DLD1 (cell line): ENCODE data around the gene DGKG.

ENCODE experiments used
- in situ Hi-C: cut with HindIII; loops from 2 replicates; pipeline ENCODE4 v1.10.0; 2017; ENCODE audit warnings: low sequenced_read_pairs

The DGKG gene

GRCh38 chr3:186368176-186368575 is 6.1 kb upstream of the DGKG start:
- in situ Hi-C loops: no loop called here

- in situ Hi-C loops: no loop called here
Observed at GRCh38 chr3:186367631-186368030, 5.6 kb upstream of the DGKG start.

- in situ Hi-C loops: no loop called here
Observed at GRCh38 chr3:186366206-186366605, 4.2 kb upstream of the DGKG start.

GRCh38 chr3:186365202-186365974 is 3.4 kb upstream of the DGKG start:
- in situ Hi-C loops: no loop called here

DNA sequence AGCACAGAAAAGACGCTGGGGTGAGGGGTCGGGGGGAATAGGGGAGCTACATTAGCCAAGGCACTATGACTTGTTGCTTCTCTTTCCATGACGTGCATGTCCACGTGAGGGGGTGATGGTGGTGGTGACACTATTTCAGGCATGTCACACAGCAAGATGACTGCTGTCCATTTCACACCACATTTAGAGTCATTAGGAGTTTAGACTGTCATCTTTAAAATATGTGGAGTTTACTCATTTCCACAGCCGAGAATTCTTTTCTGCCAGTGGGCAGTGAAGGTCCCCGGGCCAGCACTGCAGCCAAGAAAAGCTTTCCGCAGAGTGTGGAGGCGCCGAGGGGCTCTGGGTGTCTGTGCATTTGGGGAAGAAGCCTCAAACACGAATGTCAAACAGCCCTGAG is 954 bp upstream of the DGKG start:
- in situ Hi-C loops: no loop called here

- in situ Hi-C loops: no loop called here
Observed at GRCh38 chr3:186362537-186362842, 456 bp upstream of the DGKG start.

DNA sequence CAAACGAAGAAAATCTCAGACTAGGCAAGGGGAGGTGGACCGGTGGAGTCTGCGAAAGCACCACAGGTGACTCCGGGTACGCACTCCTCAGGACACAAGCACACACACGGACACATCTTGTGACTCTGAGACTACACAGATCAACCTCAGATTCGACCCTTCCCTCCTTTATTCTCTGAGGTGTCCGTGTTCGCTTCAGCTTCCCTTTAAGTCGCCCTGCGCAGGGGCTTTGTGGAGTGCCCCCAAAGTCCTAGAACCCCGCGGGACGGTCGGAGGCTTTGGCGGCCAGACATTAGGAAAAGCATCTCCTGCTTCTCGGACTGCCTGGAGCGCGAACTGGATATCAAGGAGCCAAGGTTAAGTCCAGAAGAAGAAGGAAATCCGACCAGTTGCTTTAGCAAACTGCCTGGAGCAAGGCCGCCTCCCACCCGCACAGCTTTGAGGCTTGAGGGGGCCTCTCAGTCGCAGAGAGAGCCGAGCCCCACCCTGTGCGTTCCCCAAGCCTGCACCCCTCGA is 730 bp downstream of the DGKG start:
- in situ Hi-C loops: no loop called here

- in situ Hi-C loops: no loop called here
Observed at GRCh38 chr3:186360779-186361178, 1.3 kb downstream of the DGKG start.

- in situ Hi-C loops: no loop called here
Observed at GRCh38 chr3:186359078-186359477, 3.0 kb downstream of the DGKG start.

DNA sequence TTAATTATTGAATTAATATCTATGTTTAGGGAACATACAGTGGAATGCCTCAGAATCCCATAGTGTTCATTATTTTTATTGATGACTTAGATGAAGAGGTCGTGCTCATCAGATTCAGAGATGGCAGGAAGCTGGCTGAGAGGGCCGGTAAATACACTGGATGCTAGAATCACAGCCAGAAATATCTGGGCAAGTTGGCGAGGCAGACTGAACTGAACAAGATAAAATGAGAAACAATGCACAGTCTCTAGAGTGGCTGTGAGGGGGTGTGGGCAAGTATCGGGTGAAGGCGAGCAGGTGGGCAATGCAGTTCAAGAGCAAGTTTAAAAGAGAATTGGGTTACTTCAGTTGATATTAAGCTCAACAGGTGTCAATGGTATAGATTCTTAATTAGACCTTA is 5.9 kb downstream of the DGKG start:
- in situ Hi-C loops: no loop called here

- in situ Hi-C loops: no loop called here
Observed at GRCh38 chr3:186354100-186354499, 7.9 kb downstream of the DGKG start.

DNA sequence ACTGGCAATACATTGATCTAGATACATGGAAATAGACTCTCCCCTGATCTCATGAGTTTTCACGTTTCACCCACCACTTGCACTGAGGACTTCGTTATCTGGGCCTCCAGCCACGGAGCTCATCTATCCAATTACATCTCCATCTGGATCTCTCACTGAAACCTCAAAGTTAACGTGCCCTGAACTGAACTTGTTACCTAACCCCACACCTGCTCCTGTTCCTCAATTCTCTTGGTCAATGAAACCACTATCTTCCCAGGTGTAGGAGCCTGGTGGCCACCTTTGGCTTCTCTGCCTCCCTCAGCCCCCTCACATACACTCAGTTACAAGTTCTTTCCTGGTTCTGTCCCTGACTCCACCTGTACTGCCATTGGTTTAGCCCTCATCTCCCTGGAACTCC is 9.7 kb downstream of the DGKG start:
- in situ Hi-C loops: no loop called here

DNA sequence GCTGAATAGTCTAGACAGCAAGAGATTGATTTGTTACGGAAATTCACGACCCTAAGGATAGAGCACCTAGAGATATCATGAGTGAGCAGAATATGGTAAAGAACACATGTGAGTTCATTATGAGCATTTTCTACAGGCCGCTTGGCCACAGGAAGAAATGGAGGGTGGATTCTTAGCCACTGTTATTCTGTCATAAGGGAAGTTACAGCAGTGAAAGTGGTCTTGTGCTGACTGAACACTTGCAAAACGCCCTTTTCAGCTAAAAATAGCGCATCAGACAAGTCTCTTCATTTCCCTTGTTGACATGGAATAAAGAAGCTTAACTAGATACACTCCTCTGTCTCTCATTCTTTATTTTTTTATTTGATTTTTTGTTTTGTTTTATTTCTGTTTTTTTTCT is 19.8 kb downstream of the DGKG start:
- in situ Hi-C loops: no loop called here

- in situ Hi-C loops: no loop called here
Observed at GRCh38 chr3:186340204-186340603, 21.8 kb downstream of the DGKG start.

DNA sequence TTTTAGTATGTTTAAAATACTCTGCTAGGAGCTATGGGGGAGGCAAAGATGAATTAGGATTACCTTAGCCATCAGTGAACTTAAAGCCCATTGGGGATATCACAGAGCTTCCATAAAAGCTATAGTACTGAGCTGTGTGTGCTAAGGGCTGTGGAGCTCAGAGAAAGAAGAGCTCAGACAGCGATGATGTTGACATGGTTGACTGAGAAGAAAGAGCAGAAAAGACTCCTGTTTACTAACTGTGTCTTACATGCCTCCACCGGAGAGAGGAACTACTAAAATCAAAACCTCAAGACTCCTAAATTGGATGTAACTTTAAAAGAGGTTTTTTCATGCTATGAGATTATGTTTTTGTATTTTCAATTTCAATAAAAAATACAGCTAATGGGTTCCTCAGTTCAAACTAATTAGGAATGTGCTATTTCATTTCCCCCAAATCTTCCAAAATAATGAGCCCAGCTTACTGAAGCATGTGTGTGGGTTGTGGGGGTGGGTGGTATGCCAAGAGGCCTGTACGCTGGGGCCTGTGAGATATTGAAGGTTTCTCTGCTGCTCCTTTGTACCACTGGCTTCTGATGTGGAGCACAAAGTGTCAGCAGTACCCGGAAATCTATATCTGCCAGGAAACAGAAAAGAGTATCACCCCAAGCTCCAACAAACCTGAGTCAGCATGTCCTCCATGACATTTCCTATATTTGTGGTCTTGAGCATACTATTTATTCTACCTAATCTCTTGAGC is 22.7 kb downstream of the DGKG start:
- in situ Hi-C loops: no loop called here

GRCh38 chr3:186333256-186333655 is 28.8 kb downstream of the DGKG start:
- in situ Hi-C loops: no loop called here

DNA sequence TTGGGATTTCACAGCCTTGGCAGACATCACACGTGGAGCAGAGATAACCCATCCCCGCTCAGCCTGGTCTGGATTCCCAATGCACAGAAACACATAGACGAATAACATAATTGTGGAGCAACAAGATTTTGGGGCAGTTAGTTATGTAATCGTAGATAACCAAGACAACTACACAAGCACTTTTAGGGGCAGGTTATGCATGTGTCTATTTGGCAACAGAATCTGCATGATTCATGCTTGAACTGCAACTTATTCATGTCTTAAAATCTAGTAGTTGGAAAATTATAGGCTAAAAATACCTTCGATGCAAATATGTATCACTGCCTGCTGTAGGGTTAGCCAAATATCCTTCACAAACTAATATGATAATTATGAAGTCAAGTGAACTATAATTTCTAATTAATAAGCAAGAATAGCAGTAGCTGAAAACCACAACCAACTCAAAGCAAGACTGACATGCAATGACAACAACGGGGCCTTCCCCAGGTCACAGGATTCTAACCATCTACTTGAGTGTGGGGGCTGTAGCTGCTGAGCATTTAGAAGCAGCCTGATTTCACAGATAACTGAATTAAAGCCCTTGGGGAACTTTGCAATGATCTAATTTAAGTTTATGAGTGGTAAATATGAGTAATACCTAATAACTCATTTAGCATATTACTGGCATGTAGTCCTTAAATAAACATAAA is 31.1 kb downstream of the DGKG start:
- in situ Hi-C loops: no loop called here

DNA sequence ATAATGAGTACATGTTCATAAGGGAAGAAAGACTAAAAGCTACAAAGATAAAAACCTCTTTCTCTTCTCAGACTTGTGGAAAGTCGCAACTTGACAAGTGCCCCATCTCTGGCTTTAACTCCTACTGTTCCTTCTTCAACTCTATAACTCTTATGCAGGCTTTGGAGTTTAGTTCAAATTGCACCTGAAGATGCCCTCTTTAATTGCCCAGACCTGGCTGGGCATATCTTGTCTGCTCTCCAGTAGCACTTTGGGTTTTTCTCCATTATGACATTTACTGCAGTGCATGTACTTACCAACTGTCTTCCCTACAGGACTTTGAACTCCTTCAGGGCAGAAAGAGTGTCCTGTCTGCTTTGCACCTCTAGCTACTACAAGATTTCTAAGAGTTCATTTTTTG is 32.4 kb downstream of the DGKG start:
- in situ Hi-C loops: no loop called here

DNA sequence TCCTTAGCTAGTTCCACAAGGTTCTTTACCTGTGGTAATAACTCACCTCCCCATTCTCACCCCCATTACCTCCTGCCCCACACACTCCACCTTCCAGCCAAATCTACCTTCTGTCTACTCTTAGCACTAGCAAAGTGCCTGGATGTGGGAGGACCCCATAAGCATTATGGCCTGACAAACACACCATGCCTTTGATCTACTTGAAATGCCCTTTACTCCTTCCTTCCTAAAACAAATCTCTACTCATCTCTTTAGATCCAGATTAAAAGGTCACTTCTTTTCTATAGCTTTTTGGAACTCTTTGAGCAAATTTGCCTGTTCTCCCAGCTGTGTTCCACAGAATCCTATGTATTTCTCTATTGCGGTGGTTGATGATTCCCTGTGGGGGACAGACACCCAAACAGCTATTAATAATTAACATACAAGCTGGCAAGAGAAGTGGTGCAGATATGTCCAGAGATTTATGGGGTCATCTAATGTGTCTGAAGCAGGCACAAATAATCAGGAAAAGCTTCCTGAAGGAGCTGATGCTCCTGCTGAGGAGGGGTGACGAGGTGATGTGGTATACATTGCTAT is 34.0 kb downstream of the DGKG start:
- in situ Hi-C loops: no loop called here

DNA sequence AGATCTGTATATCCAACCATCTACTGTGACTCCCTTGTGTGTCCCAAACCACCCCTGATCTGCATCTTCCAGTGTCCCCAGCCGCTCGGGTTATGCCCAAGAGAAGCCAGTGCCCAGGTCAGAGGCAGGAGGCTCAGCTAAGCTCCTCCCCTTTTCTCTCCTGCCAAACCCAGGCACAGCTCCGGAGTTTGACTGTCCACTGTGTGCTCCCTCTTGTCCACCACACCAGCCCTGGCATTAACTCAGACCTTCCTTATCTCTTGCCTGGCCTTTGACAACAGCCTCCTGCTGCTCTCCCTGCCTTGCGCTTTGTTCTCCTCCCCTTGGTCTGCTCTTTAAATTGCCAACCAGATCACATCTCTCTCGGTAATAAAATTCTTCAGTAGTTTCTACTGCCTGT is 39.3 kb downstream of the DGKG start:
- in situ Hi-C loops: no loop called here

DNA sequence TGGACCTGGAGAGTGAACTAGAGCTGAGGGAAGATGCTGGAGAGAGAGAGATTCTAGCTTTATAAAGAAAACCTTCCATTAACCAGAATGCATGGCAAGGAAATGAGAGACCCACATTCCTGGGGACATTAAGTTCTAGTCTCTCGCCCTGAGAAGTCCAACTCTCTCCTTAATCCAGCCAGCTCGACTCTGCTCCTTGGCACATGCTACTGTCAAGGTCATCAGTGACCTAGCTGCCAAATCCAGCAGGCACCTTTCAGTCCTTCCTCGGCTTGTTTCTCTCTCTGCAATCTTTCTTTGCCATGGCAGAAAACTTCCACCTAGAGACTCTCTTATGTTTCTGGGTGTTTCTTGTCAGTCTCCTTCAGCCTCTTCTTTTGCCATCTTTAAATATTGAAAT is 40.3 kb downstream of the DGKG start:
- in situ Hi-C loops: no loop called here
